Neutrophil (primary cell): ENCODE results near the gene KREMEN1.

Source experiments
- H3K27ac ChIP-seq: fragments of 200-600 bp; sonication (generic); 2 replicates; pipeline ENCODE4 v1.5.1; 2016; ENCODE audit warnings: mild to moderate bottlenecking, moderate library complexity
- H3K27me3 ChIP-seq: fragments of 200-600 bp; sonication (generic); 2 replicates; pipeline ENCODE4 v1.6.0; 2016; ENCODE audit warnings: mild to moderate bottlenecking
- H3K36me3 ChIP-seq: fragments of 200-600 bp; sonication (generic); 2 replicates; pipeline ENCODE4 v1.5.1; 2017
- H3K4me1 ChIP-seq, 2 experiments: fragments of 200-600 bp in 1 of 2; sonication (generic) in 1 of 2; 1 replicate in 1 of 2; 2 replicates in 1 of 2; pipeline versions ENCODE4 v1.5.1 to v1.6.1; 2013 to 2016; ENCODE audit warnings: low read depth in 1 of 2, low read length in 1 of 2, mild to moderate bottlenecking in 1 of 2, moderate library complexity in 1 of 2; ENCODE audit not compliant: control insufficient read depth in 1 of 2, insufficient read depth in 1 of 2
- H3K4me3 ChIP-seq, 2 experiments: fragments of 200-600 bp in 1 of 2; sonication (generic) in 1 of 2; 1 replicate in 1 of 2; 2 replicates in 1 of 2; pipeline ENCODE4 v1.5.1; 2013 to 2016; ENCODE audit warnings: low read depth in 1 of 2, low read length in 1 of 2, mild to moderate bottlenecking in 1 of 2, moderate library complexity in 1 of 2
- H3K9me3 ChIP-seq: fragments of 200-600 bp; sonication (generic); 2 replicates; pipeline ENCODE4 v1.5.1; 2016
- TF ChIP-seq, protein P1 (sequence below): fragments of 200-600 bp; sonication (generic); IDR thresholded peaks from 2 replicates; pipeline ENCODE4 v1.5.1; 2016; ENCODE audit warnings: antibody characterized with exemption

Gene KREMEN1

DNA sequence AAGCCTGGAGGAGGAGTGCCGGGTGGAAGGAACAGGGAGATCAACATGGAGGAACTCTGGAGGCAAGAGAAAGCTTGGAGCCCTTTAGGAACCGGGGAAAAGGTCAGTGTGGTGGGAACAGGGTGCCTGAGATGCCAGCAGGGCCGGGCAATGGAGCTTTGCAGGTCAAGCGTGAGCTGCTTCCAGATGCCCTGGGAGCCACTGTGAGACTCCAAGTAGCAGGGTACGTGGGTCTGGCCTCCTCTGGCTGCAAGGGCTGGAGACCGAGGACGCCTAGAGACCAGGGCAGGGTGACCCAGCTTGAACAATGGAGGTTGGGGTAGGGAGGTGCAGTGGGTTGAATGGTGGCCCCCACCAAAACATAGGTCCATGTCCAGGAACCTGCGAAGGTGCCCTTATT, 117.2 kb downstream of the KREMEN1 start:
- H3K4me1 ChIP-seq, result no peaks in the 10 kb centered on the region
- no peak overlapping the region for H3K27ac ChIP-seq
- TF ChIP-seq, protein P1, sequence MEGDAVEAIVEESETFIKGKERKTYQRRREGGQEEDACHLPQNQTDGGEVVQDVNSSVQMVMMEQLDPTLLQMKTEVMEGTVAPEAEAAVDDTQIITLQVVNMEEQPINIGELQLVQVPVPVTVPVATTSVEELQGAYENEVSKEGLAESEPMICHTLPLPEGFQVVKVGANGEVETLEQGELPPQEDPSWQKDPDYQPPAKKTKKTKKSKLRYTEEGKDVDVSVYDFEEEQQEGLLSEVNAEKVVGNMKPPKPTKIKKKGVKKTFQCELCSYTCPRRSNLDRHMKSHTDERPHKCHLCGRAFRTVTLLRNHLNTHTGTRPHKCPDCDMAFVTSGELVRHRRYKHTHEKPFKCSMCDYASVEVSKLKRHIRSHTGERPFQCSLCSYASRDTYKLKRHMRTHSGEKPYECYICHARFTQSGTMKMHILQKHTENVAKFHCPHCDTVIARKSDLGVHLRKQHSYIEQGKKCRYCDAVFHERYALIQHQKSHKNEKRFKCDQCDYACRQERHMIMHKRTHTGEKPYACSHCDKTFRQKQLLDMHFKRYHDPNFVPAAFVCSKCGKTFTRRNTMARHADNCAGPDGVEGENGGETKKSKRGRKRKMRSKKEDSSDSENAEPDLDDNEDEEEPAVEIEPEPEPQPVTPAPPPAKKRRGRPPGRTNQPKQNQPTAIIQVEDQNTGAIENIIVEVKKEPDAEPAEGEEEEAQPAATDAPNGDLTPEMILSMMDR, result no peak
- H3K36me3 ChIP-seq, result no peaks in the 10 kb centered on the region
- H3K9me3 ChIP-seq, result no peaks in the 10 kb centered on the region
- H3K27me3 ChIP-seq, result no peaks in the 10 kb centered on the region
- no peak overlapping the region for H3K4me3 ChIP-seq

- H3K27me3 ChIP-seq, result no peaks in the 10 kb centered on the region
- H3K27ac ChIP-seq, result no peak overlapping the region
- no peak overlapping the region for H3K4me3 ChIP-seq
- H3K9me3 ChIP-seq, result no peaks in the 10 kb centered on the region
- no peaks in the 10 kb centered on the region for H3K36me3 ChIP-seq
- no peaks in the 10 kb centered on the region for H3K4me1 ChIP-seq
- TF ChIP-seq, protein P1, result no peak
Measured at GRCh38 chr22:29190918-29191317, 118.1 kb downstream of the KREMEN1 start.

DNA sequence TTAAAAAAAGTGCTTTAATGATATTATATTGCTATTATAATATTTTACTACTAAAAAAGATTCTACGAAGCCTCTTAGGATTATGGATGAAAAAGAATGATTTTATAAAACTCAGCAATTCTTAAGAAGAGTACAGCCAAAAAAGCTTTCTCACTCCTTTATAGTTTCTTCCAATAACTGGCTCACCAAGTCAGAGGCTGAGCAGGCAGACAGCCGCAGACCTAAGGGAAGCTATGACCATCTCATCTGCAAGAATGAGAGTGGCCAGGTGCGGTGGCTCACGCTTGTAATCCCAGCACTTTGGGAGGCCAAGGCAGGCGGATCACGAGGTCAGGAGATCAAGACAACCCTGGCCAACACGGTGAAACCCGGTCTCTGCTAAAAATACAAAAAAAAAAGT, 120.2 kb downstream of the KREMEN1 start:
- H3K4me1 ChIP-seq, result no peaks in the 10 kb centered on the region
- H3K27me3 ChIP-seq, result no peaks in the 10 kb centered on the region

DNA sequence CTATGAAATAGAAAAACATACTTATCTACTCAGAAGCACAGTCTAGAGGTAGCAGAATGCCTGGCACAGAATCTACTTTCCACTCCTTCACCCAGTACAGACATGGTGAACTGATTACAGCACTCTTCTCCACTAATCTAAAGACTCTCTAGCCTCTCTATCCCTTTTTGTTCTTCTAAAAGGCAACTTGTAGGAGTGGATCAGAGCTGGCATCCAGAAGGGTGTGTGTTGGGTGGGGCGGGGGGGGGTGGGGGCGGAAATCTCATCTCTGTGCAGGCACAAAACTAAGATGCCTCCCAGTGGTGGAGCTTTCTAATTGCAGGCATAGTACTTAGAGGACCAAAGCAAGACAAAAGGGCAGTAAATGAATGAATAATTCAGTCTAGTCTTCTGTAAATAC, 121.3 kb downstream of the KREMEN1 start:
- no peaks in the 10 kb centered on the region for H3K4me1 ChIP-seq
- H3K36me3 ChIP-seq, result no peaks in the 10 kb centered on the region
- no peak overlapping the region for H3K4me3 ChIP-seq
- H3K27ac ChIP-seq, result no peak overlapping the region
- H3K9me3 ChIP-seq, result no peaks in the 10 kb centered on the region
- H3K27me3 ChIP-seq, result no peaks in the 10 kb centered on the region
- TF ChIP-seq, protein P1, result no peak

More for the DNA sequence above, 120.2 kb downstream of the KREMEN1 start:
- H3K36me3 ChIP-seq, result no peaks in the 10 kb centered on the region
- H3K4me3 ChIP-seq, result no peak overlapping the region
- TF ChIP-seq, protein P1, result no peak
- H3K9me3 ChIP-seq, result no peaks in the 10 kb centered on the region
- H3K27ac ChIP-seq, result no peak overlapping the region

GRCh38 chr22:29195118-29195963, 122.5 kb downstream of the KREMEN1 start:
- no peaks in the 10 kb centered on the region for H3K4me1 ChIP-seq
- H3K9me3 ChIP-seq, result no peaks in the 10 kb centered on the region
- TF ChIP-seq, protein P1, result no peak
- H3K4me3 ChIP-seq, result no peak overlapping the region
- H3K27me3 ChIP-seq, result no peaks in the 10 kb centered on the region
- no peak overlapping the region for H3K27ac ChIP-seq
- H3K36me3 ChIP-seq, result no peaks in the 10 kb centered on the region
